GM18526 (cell line): Measurements from ENCODE around the gene EXD3.

Source experiments
- POLR2A ChIP-seq: IDR thresholded peaks from 3 replicates; pipeline ENCODE4 v1.6.1; 2011; ENCODE audit not compliant: insufficient read length; ENCODE audit errors: extremely low read depth

EXD3 gene

DNA sequence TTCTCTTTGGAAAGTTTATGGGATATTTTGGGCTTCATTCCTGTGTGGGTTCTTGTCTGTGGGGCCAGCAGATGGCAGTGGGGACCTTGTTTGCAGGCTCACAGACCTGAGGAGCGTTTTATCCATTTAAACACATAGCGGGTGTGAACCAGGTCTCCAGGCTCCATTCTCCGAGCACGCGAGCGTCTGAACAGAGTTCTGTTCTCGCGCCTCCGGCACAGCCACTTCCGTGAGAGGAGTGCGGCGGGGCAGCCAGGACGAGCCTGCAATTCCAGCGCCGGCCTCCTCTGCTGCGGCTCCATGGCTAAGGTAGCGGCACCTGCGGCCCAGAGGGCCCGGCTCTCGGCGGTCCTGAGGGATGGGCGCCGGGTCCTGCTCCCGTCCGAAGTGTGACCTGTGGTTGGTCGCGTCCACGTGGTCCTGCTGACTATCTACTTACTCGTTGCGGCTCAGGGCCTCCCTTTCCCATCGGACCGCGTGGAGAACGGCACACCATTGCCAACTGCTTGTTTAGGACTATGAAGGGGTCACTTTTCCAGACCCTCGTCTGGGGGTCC, 128.2 kb downstream of the EXD3 start:
- TF ChIP-seq POLR2A, result no peak

GRCh38 chr9:137294091-137294680, 128.8 kb downstream of the EXD3 start:
- TF ChIP-seq POLR2A, result no peak

DNA sequence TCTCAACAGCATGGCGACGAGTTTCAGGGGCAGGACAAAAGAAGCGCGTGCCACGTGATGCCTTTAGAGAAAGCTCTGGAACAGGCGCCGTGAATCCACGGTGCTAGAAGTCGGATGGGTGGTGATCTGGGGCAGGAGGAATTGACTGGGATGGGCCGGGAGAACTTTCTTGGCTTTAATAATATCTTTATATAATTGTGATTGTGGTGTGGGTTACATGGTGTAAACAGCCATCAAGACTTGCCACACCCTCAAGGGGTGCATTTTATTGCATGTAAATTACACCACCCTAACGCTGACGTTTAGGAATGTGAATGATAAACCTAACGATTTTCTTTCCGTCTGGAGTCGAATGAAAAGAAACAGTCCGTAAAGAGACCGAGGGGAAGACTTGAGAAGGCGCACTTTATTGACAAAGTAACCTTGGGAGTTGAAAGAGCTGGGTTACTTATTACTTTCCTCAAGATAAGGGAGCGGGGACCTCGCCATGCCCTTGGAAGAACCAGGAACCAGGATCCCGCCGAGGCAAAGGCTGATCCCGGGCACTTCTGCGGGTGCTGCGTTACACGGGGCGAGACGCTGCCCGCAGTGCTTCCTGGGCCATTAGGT, 129.4 kb downstream of the EXD3 start:
- no peak for TF ChIP-seq POLR2A

GRCh38 chr9:137293094-137293481, 129.9 kb downstream of the EXD3 start:
- no peak for TF ChIP-seq POLR2A

- no peak for TF ChIP-seq POLR2A
Measured at GRCh38 chr9:137286975-137287383, 136.0 kb downstream of the EXD3 start.

- no peak for TF ChIP-seq POLR2A
Measured at GRCh38 chr9:137281345-137282116, 141.4 kb downstream of the EXD3 start.

- TF ChIP-seq POLR2A, result no peak
Measured at GRCh38 chr9:137280474-137281344, 142.3 kb downstream of the EXD3 start.

- no peak for TF ChIP-seq POLR2A
Measured at GRCh38 chr9:137279741-137280473, 143.1 kb downstream of the EXD3 start.

DNA sequence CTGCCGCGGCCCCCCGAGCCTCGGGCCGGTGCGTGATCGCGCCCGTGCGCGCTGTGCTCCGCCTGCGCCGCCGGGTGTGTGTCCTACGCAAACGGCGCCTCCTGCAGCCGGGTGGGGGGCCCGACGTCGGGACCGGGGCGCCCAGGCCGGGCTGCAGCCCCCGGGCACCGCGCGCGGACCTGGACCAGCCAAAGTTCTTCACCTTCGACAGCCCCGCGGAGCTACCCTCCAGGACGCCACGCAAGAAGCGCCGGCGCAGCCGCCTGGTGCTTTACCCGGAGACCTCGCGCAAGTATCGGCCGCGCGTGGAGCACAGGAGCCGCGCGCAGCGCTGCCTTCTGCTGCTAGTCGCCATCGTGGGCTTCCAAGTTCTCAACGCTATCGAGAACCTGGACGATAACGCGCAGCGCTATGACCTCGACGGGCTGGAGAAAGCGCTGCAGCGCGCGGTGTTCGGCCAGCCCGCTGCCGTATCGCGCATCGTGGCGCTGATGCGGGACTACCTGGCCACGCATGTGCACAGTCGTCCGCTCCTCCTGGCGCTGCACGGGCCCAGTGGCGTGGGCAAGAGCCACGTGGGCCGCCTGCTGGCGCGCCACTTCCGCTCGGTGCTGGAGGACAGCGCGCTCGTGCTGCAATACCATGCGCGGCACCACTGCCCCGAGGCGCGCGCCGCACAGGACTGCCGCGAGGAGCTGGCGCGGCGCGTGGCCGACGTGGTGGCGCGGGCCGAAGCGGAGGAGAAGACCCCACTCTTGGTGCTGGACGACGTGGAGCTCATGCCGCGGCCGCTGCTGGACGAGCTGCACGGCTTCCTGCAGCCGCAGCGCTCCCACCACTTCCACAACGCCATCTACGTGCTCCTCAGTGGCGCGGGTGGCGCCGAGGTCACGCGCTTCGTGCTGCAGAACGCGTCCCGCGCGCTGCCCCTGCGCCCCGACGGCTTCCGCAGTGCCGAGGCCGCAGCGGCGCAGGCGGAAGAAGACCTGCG, 143.9 kb downstream of the EXD3 start:
- no peak for TF ChIP-seq POLR2A

DNA sequence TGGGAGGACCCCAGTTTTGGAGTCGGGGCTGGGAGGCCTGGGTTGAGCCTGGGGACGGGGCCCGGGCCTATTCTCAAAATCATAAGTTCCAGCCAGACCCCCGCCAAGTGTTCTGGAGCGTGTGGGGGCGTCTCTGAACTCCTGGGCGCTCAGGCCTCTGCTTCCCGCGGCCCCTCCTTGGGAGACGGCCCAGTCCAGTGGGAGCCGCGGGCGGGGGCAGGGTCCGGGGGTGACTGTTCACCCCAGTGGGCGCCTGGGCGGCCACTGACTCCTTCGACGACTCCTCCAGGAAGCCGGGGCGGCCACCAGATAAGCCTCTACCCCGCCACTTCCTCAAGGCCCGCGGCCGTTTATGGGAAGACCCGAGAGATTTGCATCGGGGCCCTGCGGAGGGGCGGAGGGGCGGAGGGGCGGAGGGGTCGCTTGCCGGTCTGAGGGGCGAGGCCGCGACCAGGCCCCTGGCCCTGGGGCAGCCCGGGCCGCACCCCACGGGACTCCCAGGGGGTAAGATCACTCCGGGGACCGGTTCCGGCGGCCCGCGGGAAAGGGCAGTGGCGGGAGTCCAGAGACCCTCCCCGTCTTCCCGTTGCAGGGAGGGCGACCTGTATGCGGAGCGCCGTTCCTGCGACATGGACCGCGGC, 144.8 kb downstream of the EXD3 start:
- TF ChIP-seq POLR2A, result no peak

GRCh38 chr9:137277329-137278041, 145.5 kb downstream of the EXD3 start, which contains the start of gene TOR4A:
TOR4A (plus strand) TSS chr9:137277726; CDS start chr9:137278690, 964 bp downstream.
- peak; percentile 52 for TF ChIP-seq POLR2A
